Small intestine (tissue), 7 donors: ENCODE results near the gene PPP3CA. TPM values are rescaled to one million over a fixed set of nuclear protein-coding genes. Genes with fewer than 3 reads are reported as not detected.
"Not testable (repeated sequence)": the region's sequence is repeated elsewhere in the genome, so short reads cannot be mapped to it uniquely, and the experiment has no call there.

Experiments used
- DNase-seq, 2 donors: peaks; one replicate each; pipeline versions ENCODE4 v3.0.0 to v3.0.0-alpha.2; 2013
- FAIRE-seq: peaks from 2 replicates; lab custom pipeline; 2012; peaks lifted over from hg19 to GRCh38; lab: Jason Lieb, UNC
- H3K27ac ChIP-seq, 3 donors: one replicate each; pipeline ENCODE4 v1.5.1; 2013; ENCODE audit warnings: low read length in 2 of 3, mild to moderate bottlenecking in 2 of 3, control low read depth in 1 of 3, inconsistent platforms in 1 of 3, low read depth in 1 of 3, moderate library complexity in 1 of 3
- H3K27me3 ChIP-seq, 3 donors: one replicate each; pipeline ENCODE4 v1.6.1; 2013; ENCODE audit warnings: low read length in 3 of 3, inconsistent platforms in 1 of 3; ENCODE audit not compliant: control insufficient read depth in 3 of 3, insufficient read depth in 3 of 3
- H3K36me3 ChIP-seq, 3 donors: one replicate each; pipeline ENCODE4 v1.6.1; 2013; ENCODE audit warnings: low read length in 3 of 3, inconsistent platforms in 1 of 3, low read depth in 1 of 3, mild to moderate bottlenecking in 1 of 3, moderate library complexity in 1 of 3; ENCODE audit not compliant: control insufficient read depth in 3 of 3, insufficient read depth in 2 of 3
- H3K4me1 ChIP-seq, 3 donors: one replicate each; pipeline ENCODE4 v1.6.1; 2013; ENCODE audit warnings: low read length in 2 of 3, inconsistent platforms in 1 of 3, low read depth in 1 of 3, mild to moderate bottlenecking in 1 of 3, moderate library complexity in 1 of 3; ENCODE audit not compliant: control insufficient read depth in 3 of 3, insufficient read depth in 2 of 3
- H3K4me3 ChIP-seq, 3 donors: one replicate each; pipeline ENCODE4 v1.5.1; 2013; ENCODE audit warnings: low read length in 3 of 3, control low read depth in 1 of 3, inconsistent platforms in 1 of 3, low read depth in 1 of 3, mild to moderate bottlenecking in 1 of 3, moderate library complexity in 1 of 3
- H3K9me3 ChIP-seq, 2 donors: one replicate each; pipeline ENCODE4 v1.6.1; 2013; ENCODE audit warnings: low read depth in 1 of 2, low read length in 1 of 2; ENCODE audit not compliant: control insufficient read depth in 2 of 2, insufficient read depth in 1 of 2
- WGBS, 3 donors: extraction: QIAGEN DNeasy Blood & Tissue Kit; methylation state at CpG; one replicate each; pipeline ENCODE4 v1.1.7; 2013; 5-methylcytosine and 5-hydroxymethylcytosine counted together
- polyA plus RNA-seq, 4 donors: library from polyadenylated mRNA; stranded (reverse) in 3 of 4; unstranded in 1 of 4; fragments of 200-250 nt in 3 of 4; fragments of 120-200 nt in 1 of 4; gene quantifications; one replicate each; pipeline versions ENCODE4 v1.2.1 to v1.2.3, GENCODE V29; 2013
- donor health status: healthy with polysubstance abuse.
- donor health status: control.
- donor health status: control.
- donor health status: Bipolar disorder and iron deficiency.
- donor health status: healthy.

The PPP3CA gene
- polyA plus RNA-seq, 4 donors = 8.9 to 23.8 (median 11.2) TPM

DNA sequence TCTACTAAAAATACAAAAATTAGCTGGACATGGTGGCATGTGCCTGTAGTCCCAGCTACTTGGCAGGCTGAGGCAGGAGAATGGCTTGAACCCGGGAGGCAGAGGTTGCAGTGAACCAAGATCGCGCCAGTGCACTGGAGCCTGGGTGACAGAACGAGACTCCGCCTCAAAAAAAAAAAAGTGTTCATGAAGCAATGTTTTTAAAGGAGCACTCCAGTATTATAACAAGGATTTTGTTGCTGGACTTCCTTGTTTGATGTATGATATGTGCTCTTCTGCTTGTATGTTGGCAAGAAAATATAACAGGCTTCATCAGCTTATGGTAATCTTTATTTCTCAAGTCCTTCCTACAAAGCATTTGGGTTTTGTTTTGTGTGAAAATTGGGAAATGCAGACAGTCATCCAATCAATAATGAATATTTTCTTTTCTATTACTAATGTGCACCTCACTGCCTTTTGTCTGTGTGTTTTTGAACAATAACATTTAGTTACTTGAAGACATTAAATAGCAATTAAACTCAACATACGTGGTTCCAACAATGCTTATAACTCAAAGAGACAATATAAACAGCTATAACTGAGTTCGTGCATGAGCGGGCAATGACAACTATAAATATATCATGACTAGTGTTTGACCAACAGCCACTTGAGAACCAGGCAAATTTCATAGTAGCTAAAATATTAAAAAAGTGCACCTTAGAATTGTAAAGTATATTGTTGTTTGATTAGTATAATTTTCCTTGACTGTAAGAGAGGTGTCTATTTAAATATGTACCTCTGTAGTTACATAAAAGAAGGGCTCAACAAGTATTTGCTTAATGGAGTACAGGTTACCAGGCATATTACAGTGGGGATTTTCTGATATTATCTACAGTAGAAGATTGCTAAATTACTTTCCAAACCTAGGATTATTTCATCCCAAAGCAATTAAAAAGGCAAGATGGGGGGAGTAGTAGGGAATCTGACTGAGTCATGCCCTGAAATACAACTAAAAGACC is 210.7 kb downstream of the PPP3CA start:
- no peaks in the 10 kb centered on the region for H3K9me3 ChIP-seq
- H3K4me3 ChIP-seq = no peak overlapping the region
- FAIRE-seq (no peak), DNase-seq (no peak)
- H3K27me3 ChIP-seq = no peaks in the 10 kb centered on the region
- H3K36me3 ChIP-seq = peaks cover 0 to 2% (median 0%) of the 10 kb centered on the region in 3 donors
- 84 to 86% (median 84%) methylated on average over 8 of the region's 8 CpGs for WGBS, 3 donors
- no peak overlapping the region for H3K27ac ChIP-seq
- H3K4me1 ChIP-seq = no peaks in the 10 kb centered on the region

DNA sequence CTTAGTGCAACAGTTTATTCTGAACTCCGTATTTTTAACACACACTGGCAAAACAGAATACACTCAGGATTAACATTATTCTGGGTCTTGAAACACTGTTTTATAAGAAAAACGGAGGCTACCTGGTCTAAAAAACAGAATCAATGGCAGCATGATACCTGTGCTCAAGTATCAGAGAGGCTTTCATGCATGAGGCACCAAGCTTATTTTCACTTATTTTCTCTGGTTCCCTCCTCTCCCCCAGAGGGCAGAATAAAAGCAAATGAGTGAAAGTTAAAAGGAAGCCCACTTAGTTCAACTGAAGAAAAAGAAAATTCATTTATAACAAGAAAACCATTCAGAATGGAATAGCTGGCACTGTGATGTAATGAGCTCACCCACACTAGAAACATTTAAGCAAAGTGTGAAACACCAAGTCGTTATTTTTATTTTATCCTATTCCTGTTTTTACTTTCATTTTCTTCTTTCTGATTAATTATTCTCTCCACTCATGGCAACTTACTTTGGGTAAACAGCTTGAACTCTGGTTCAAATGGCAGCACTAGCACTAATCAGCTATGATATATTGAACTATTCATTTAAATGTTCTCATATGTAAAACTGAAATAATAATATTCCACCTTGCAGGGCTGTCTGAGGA is 211.8 kb downstream of the PPP3CA start:
- H3K4me1 ChIP-seq = no peaks in the 10 kb centered on the region
- H3K27me3 ChIP-seq = no peaks in the 10 kb centered on the region
- WGBS, 3 donors = 62 to 67% (median 66%) methylated on average over 3 of the region's 3 CpGs
- no peak overlapping the region for H3K4me3 ChIP-seq
- DNase-seq (no peak), FAIRE-seq (no peak)
- H3K9me3 ChIP-seq = peaks cover 0 to 4% of the 10 kb centered on the region in 2 donors
- H3K27ac ChIP-seq = no peak overlapping the region
- H3K36me3 ChIP-seq = peaks cover 0 to 2% (median 0%) of the 10 kb centered on the region in 3 donors

DNA sequence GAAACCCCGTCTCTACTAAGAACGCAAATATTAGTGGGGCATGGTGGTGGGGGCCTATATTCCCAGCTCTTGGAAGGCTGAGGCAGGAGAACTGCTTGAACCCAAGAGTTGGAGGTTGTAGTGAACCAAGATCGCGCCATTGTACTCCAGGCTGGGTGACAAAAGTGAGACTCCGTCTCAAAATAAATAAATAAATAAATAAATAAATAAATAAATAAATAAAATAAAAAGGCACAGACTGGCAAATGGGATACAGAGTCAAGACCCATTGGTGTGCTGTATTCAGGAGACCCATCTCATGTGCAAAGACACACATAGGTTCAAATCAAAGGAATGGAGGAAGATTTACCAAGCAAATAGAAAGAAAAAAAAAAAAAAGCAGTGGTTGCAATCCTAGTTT is 216.3 kb downstream of the PPP3CA start:
- 79 to 98% (median 86%) methylated on average over 5 of the region's 5 CpGs for WGBS, 3 donors
- H3K27me3 ChIP-seq, H3K9me3 ChIP-seq, FAIRE-seq, H3K4me1 ChIP-seq, H3K27ac ChIP-seq, DNase-seq, H3K36me3 ChIP-seq, H3K4me3 ChIP-seq: not testable (repeated sequence)

DNA sequence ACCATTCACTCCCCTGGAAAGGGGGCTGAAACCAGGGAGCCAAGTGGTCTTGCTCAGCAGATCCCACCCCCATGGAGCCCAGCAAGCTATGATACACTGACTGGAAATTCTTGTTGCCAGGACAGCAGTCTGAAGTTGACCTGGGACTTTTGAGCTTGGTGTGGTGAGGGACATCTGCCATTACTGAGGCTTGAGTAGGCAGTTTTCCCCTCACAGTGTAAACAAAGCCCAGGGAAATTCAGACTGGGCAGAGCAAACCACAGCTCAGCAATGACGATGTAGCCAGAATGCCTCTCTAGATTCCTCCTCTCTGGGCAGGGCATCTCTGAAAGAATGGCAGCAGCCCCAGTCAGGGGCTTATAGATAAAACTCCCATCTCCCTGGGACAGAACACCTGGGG is 218.4 kb downstream of the PPP3CA start:
- H3K27me3 ChIP-seq, DNase-seq, H3K36me3 ChIP-seq, H3K4me1 ChIP-seq, H3K27ac ChIP-seq, H3K4me3 ChIP-seq, FAIRE-seq, H3K9me3 ChIP-seq: not testable (repeated sequence)
- 76 to 100% (median 78%) methylated on average over 1 of the region's 1 CpG for WGBS, 3 donors

DNA sequence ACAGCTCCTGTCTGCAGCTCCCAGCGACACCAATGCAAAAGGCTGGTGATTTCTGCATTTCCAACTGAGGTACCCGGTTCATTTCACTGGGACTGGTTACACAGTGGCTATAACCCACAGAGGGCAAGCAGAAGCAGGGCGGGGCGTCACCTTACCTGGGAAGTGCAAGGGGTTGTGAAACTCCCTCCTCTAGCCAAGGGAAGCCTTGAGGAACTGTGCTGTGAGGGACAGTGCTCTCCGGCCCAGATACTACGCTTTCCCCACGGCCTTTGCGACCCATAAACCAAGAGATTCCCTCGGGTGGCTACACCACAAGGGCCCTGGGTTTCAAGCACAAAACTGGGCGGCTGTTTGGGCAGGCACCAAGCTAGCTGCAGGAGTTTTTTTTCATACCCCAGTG is 218.9 kb downstream of the PPP3CA start:
- 94 to 95% (median 95%) methylated on average over 10 of the region's 10 CpGs for WGBS, 3 donors
- no peaks in the 10 kb centered on the region for H3K27me3 ChIP-seq
- no peak overlapping the region for H3K27ac ChIP-seq
- H3K4me1 ChIP-seq = peaks cover 0 to 3% (median 2%) of the 10 kb centered on the region in 3 donors
- FAIRE-seq (no peak), DNase-seq (no peak)
- H3K36me3 ChIP-seq = peaks cover 0 to 4% (median 0%) of the 10 kb centered on the region in 3 donors
- H3K4me3 ChIP-seq = no peak overlapping the region
- peaks cover 0 to 4% of the 10 kb centered on the region in 2 donors for H3K9me3 ChIP-seq

DNA sequence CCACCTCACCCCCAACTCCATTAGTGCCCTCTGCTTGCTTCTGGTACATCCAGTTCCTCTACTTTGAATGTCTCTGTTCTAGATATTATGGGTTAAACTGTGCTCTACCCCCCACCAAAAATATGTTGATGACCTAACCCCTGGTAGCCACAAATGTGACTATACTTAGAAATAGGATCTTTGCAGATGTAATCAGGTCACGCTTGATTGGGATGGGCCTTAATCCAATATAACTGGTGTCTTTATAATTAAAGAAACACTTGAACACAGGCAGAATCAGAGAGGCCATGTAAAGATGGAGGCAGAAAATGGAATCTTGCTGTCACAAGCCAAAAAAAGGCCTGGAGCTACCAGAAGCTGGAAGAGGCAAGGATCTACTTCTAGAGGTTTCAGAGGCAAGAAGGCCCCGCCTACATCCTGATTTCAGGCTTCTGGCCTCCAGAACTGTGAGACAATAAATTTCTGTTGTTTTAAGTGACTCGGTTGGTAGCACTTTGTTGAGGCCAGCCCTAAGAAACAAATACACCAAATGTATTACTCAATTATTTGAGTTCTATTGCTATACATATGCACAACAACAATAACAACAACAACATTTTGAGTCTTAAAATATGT is 220.0 kb downstream of the PPP3CA start:
- Histone ChIP-seq H3K4me1 (peaks cover 0 to 3% (median 2%) of the 10 kb centered on the region in 3 donors), H3K36me3 (peaks cover 0 to 4% (median 0%) of the 10 kb centered on the region in 3 donors), H3K9me3 (peaks cover 0 to 4% of the 10 kb centered on the region in 2 donors), H3K27me3 (no peaks in the 10 kb centered on the region), H3K4me3 (no peak overlapping the region), H3K27ac (no peak overlapping the region)
- DNase-seq (no peak), FAIRE-seq (no peak)
- 86 to 93% (median 92%) methylated on average over 3 of the region's 3 CpGs for WGBS, 3 donors

DNA sequence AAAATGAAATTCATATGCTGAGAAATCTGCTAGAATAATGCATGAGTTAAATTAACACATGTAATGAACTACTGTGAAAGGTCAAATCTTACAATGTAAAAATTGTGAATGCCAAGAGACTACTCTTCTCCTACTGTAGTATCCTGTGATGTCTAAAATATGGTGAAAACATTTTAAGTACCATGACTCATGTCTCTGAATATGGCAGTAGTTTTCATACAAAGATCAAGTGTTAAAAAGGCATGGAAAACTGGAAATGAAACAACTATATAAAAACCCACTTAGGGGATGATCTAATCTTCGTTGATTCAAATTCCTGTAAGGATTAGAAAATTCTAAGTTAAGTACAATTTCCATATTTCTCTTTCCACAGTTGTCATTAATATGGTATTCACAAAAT is 221.3 kb downstream of the PPP3CA start:
- H3K4me3 ChIP-seq = no peak overlapping the region
- peaks cover 0 to 4% (median 0%) of the 10 kb centered on the region in 3 donors for H3K36me3 ChIP-seq
- 65 to 90% (median 78%) methylated on average over 1 of the region's 1 CpG for WGBS, 3 donors
- no peaks in the 10 kb centered on the region for H3K27me3 ChIP-seq
- DNase-seq (no peak), FAIRE-seq (no peak)
- peaks cover 0 to 4% of the 10 kb centered on the region in 2 donors for H3K9me3 ChIP-seq
- peaks cover 0 to 3% (median 2%) of the 10 kb centered on the region in 3 donors for H3K4me1 ChIP-seq
- no peak overlapping the region for H3K27ac ChIP-seq
